Measurements from ENCODE around the gene C19orf73.

C19orf73 gene

DNA sequence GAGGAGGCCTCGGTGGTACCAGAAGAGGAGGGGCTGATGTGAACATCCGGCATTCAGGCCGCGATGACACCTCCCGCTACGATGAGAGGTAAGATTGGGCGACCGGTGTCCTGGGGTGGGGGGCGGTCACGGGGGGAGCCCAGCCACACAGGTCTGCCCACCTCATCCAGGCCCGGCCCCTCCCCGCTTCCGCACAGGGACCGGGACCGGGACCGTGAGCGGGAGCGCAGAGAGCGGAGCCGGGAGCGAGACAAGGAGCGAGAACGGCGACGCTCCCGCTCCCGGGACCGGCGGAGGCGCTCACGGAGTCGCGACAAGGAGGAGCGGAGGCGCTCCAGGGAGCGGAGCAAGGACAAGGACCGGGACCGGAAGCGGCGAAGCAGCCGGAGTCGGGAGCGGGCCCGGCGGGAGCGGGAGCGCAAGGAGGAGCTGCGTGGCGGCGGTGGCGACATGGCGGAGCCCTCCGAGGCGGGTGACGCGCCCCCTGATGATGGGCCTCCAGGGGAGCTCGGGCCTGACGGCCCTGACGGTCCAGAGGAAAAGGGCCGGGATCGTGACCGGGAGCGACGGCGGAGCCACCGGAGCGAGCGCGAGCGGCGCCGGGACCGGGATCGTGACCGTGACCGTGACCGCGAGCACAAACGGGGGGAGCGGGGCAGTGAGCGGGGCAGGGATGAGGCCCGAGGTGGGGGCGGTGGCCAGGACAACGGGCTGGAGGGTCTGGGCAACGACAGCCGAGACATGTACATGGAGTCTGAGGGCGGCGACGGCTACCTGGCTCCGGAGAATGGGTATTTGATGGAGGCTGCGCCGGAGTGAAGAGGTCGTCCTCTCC lies 11.1 kb downstream of the C19orf73 start:
- in situ Hi-C loops (cut with HindIII; ENCODE audit: low sequenced_read_pairs) = no loop called here
- no peak for DNase-seq (ENCODE audit: low read depth, low spot score)
- TF ChIP-seq, protein P1, sequence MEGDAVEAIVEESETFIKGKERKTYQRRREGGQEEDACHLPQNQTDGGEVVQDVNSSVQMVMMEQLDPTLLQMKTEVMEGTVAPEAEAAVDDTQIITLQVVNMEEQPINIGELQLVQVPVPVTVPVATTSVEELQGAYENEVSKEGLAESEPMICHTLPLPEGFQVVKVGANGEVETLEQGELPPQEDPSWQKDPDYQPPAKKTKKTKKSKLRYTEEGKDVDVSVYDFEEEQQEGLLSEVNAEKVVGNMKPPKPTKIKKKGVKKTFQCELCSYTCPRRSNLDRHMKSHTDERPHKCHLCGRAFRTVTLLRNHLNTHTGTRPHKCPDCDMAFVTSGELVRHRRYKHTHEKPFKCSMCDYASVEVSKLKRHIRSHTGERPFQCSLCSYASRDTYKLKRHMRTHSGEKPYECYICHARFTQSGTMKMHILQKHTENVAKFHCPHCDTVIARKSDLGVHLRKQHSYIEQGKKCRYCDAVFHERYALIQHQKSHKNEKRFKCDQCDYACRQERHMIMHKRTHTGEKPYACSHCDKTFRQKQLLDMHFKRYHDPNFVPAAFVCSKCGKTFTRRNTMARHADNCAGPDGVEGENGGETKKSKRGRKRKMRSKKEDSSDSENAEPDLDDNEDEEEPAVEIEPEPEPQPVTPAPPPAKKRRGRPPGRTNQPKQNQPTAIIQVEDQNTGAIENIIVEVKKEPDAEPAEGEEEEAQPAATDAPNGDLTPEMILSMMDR (IDR thresholded peaks at IDR 0.05; ENCODE audit: low read depth, low read length) = no peak
- H3K4me3 ChIP-seq (ENCODE audit: low read depth, low read length) = no peak overlapping the region

DNA sequence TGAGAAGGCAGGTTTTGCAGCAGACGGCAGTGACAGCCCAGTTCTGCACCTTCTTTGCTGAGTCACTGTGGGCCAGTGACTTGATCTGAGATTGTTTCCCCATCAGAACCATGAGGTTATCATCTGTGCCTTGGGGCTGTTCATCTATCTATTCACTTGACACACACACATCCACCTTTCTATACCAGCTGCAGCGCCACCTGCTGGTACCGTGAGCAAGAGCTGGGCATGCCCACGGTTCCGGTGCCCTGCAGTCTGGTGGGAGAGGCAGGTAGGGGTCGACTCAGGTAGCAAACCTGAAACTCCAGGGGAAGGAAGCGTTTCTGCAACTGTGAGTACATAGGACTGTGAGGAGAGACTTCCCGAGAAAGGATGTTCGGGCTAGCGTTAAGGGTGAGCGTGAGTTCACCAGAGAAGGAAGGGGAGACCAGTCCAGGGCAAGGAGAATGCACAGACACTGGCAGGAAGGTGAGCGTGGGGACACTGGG lies 12.3 kb downstream of the C19orf73 start:
- TF ChIP-seq, protein P1 (IDR thresholded peaks at IDR 0.05; ENCODE audit: low read depth, low read length) = peak; percentile 87
- no peak overlapping the region for H3K4me3 ChIP-seq (ENCODE audit: low read depth, low read length)
- in situ Hi-C loops (cut with HindIII; ENCODE audit: low sequenced_read_pairs) = no loop called here
- peak; percentile 37 for DNase-seq (ENCODE audit: low read depth, low spot score)

DNA sequence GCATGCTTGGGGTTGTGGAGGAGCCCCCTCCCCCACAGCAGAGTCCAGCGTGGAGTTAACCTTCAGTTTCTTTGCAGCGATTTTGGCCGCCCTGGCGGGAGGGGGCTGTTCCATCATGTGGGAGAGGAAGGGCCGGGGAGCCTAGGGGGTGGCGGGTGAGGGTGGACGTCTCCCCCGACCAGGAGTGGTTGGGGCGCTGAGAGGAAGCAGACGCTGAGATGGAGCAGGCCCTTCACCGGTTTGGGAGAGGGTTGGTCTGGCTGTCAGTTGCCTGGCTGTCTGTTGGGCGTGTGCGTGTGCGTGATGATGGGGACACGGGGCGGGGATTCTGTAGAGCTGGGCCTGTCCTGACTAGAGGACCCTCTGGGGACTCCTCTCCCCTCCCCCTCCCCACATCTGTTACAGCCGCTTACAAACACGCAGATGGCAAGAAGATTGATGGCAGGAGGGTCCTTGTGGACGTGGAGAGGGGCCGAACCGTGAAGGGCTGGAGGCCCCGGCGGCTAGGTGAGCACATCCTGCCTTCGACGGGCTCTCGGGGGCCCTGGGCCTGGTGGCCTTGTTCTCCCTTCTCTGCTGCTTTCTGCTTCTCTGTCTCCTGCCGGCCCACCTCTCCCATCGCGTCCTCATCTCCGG lies 14.6 kb downstream of the C19orf73 start:
- H3K4me3 ChIP-seq (ENCODE audit: low read depth, low read length) = no peak overlapping the region
- DNase-seq (ENCODE audit: low read depth, low spot score) = no peak
- in situ Hi-C loops (cut with HindIII; ENCODE audit: low sequenced_read_pairs) = no loop called here
- TF ChIP-seq, protein P1 (IDR thresholded peaks at IDR 0.05; ENCODE audit: low read depth, low read length) = no peak

DNA sequence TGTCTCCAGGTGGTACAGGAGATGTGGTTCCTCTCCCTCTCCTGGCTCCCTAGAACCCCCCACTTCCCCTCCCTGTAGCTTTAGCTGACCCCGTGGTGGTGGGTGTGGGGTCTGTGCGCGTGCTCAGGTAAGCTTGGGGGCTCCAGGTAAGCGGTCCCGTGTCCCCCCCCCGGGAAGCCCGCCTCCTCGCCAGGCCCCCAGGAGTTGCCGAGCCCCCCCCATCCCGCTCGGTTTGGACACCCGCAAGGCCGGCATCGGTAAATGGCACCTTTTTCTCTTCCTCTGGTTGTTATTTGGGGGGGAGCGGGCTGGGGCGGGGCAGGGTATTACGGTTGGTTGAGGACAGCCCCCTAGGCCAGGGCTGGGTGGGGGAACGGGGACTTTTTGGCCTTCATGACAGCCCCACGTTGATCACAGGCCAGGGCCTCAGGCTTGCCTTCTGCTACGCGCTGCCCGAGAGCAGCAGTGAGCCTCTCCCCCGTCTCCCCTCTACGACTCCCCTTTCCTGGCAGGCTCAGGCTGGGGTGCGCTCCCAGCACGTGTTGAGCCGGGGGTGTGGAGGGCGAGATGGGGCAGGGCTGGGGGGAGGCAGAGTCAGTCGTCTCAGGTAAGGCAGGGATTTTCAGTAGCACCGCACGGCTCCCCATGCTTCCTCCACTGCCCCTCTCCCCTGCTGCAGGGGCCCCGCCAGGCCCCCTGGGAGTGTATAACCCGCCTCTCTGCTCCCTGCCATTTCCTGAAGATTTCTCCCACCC lies 15.4 kb downstream of the C19orf73 start:
- H3K4me3 ChIP-seq (ENCODE audit: low read depth, low read length) = no peak overlapping the region
- in situ Hi-C loops (cut with HindIII; ENCODE audit: low sequenced_read_pairs) = no loop called here
- DNase-seq (ENCODE audit: low read depth, low spot score) = no peak
- TF ChIP-seq, protein P1 (IDR thresholded peaks at IDR 0.05; ENCODE audit: low read depth, low read length) = no peak

DNA sequence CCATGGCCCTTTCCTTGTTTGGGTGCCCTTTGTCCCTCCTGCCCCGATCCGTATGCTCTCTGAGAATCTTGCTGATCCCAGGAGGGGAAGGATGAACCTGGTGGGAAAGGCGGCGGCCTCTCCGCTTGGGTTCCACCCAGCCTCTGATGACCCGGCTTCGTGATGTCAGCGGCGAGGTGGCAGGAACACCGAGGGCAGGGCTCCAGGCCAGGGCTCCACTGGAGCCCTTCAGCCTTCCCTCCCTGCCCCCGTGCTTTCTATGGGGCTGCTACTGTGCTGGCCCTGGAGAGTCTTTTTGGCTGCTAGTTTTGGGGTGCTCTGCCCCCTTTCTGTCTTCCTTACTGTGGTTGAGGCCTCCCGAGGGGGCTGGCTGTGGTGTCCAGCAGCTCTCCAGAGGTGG lies 16.6 kb downstream of the C19orf73 start:
- in situ Hi-C loops (cut with HindIII; ENCODE audit: low sequenced_read_pairs) = no loop called here
- TF ChIP-seq, protein P1 (IDR thresholded peaks at IDR 0.05; ENCODE audit: low read depth, low read length) = no peak
- DNase-seq (ENCODE audit: low read depth, low spot score) = no peak
- no peak overlapping the region for H3K4me3 ChIP-seq (ENCODE audit: low read depth, low read length)

DNA sequence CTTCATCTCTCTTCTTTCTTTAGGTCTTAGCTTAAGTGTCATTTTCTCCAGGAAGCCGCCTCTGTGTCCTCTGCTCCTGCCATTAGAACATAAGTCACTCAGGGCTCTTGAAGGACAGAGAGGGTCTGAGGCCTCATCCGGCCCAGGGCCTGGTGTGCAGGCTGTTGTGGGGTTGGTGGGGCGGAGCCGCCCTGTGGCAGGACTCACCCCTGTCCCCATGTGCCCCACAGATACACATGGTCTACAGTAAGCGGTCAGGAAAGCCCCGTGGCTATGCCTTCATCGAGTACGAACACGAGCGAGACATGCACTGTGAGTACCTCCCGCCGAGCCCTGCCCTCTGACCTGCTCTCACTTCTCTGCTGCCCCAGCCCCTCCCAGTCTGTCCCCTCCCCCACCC lies 17.8 kb downstream of the C19orf73 start:
- in situ Hi-C loops (cut with HindIII; ENCODE audit: low sequenced_read_pairs) = no loop called here
- TF ChIP-seq, protein P1 (IDR thresholded peaks at IDR 0.05; ENCODE audit: low read depth, low read length) = no peak
- DNase-seq (ENCODE audit: low read depth, low spot score) = no peak
- no peak overlapping the region for H3K4me3 ChIP-seq (ENCODE audit: low read depth, low read length)
